Activated CD8-positive, alpha-beta memory T cell treated with anti-CD3 and anti-CD28 coated beads, Interleukin-2, amount 50 U/mL, for 1 hour (primary cell): ENCODE measurements around the gene EEPD1.
"Not testable (repeated sequence)": the region's sequence is repeated elsewhere in the genome, so short reads cannot be mapped to it uniquely, and the experiment has no call there.

Experiments
- DNase-seq: peaks from one replicate; pipeline ENCODE4 v3.0.0-alpha.2; 2020; ENCODE audit errors: extremely low read depth

EEPD1 gene

DNA sequence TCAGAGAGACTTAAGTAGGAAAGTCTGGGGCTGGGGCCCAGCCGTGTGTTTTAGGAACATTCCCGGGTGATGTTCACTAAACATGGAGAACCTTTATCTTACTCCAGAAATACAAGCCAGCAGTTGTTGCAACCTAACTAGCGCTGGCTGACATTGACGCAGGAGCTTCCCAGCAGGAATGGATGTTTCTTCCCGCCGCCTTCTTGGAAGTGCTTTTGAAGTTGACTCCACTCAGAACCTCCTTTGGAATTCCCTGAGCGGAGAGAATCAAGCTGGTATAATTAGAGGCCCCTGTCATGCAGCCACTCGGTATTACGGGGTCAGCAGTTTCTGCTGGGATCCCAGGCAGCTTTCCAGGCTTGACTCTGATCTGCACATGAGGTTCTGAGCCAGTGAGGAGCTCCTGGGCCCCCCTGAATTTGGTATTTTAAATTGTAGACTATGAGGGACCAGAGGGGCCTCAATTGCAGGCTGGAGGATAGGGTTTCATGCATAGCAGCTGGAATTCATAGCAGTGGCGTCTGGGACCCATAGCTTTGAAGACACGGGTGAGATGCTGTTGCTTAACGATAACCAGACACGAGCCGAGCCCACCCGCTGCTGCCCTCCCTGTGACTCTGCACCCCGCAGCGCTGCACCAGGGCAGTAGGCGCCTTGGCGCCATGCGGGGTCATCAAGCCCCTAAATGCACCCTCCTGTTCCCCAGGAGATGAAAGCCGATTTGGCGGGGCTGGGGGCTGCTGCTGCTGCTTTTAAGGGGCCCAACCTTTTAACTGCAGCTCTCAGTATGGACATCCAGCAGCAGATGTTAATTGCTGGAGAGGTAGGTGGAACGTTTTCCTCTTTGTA lies 61.8 kb downstream of the EEPD1 start:
- no peak for DNase-seq

DNA sequence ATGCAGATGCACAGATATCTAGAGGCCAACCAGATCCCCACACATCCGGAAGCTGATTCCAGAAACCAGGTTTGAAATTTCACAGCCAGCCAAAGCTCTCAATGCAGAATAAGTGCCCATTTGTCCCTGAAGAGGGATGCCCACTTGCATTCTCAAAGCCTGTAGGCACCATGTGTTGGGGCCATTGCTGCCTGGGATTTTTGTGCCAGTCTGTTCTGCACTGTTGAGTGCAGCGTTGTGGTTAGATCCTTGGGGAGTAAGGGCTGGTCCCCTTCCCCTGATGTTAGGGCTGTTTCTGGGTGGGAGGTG lies 62.4 kb downstream of the EEPD1 start:
- no peak for DNase-seq

DNA sequence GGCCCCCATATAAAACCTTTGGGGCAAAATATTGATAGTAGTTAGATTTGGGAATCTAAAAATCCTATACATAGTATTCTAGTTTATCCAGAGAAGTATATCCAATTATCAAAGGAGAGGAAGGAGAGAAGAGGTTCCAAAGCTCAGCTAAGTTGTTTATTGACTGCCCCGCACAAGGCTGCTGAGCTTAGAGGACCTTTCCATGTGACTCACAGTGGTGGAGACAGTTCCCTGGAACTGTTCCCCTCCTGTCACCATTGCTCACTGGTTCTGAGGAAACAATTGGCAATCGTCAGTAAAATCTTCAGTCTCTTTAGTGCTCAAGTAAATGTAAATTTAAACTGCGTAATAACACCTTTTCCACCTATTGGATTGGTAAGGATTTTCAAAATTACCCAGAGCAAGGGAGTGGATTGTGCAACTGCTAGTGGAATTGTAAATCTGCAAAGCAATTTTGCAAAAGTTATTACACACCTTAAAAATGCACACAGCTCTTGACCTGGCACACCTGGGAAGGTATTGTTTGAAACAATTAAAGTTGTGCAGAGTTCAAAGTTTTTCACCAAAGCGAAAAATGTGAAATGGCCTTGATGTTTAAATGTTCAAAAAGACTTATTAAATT lies 63.1 kb downstream of the EEPD1 start:
- DNase-seq = no peak

DNA sequence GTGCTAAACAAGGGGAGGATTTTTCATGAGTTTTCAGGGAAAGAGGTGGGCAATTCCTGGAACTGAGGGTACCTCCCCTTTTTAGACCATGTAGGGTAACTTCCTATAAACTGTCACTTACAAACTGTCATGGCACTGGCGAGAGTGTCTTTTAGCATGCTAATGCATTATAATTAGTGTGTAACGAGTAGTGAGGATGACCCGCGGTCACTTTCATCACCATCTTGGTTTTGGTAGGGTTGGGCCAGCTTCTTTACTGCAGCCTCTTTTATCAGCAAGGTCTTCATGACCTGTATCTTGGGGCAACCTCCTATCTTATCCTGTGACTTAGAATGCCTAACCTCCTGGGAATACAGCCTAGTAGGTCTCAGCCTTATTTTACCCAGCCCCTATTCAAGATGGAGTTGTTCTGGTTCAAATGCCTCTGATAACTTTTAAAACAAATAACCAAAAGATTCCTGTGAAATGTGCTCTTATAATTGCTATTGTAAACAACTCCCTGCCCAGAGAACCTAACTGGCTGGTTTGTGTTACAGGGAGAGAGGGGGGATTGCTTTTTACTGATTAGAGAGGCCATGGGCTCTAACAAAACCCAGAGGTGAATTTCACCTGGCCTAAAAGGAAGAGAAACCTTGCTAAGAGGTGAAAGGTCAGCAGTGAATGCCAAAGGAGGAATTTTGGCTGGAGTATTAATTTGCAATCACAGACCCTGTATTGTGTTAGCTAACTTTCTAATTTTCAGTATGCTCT lies 64.3 kb downstream of the EEPD1 start:
- no peak for DNase-seq

DNA sequence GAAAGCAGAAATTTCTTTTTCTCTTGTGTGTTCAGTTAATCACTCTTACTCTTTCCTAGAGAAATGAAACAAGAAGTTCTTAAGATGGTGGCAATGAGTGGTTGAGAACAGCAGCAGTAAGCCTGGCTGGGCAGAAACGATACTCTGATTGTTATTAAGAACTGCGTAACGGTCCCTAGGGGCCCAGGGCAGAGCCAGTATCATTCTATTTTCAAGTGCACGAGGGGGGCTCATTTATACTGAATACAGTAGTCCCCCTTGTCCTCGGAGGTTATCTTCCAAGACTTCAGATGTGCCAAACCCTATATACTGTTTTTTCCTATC lies 64.9 kb downstream of the EEPD1 start:
- DNase-seq = no peak

DNA sequence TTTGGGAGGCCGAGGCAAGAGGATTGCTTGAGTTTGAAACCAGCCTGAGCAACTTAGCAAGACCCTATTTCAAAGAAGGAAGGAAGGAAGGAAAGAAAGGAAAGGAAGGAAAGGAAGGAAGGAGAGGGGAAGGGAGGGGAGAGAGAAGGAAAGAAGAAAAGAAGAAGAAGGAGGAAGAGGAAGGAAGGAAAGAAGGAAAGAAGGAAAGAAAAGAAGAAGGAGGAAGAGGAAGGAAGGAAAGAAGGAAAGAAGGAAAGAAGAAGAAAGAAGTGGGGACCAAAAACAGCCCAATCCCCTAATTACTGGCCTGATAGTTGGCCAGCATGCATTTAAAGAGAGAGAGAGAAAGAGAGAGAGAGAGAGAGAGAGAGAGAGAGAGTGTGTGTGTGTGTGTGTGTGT lies 66.4 kb downstream of the EEPD1 start:
- no peak for DNase-seq

DNA sequence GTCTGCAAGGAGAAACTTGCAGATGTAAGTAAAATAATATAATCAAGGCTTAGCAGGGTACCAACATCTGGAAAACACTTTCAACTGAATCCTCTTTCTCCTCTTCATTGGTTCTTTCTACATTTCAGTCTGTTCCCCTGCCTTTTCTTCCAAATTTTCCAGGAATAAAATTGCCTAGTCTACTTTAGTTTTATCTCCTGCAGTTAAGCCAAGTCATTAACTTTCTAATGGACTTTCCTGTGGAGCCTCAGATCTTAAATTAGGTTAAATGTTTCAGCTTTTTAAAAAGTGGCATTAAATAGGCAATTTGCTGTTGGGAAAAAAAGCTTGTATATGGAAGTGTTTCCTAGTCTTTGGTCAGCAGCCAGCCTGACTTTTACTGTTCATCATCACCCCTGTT lies 70.8 kb downstream of the EEPD1 start:
- DNase-seq = no peak

DNA sequence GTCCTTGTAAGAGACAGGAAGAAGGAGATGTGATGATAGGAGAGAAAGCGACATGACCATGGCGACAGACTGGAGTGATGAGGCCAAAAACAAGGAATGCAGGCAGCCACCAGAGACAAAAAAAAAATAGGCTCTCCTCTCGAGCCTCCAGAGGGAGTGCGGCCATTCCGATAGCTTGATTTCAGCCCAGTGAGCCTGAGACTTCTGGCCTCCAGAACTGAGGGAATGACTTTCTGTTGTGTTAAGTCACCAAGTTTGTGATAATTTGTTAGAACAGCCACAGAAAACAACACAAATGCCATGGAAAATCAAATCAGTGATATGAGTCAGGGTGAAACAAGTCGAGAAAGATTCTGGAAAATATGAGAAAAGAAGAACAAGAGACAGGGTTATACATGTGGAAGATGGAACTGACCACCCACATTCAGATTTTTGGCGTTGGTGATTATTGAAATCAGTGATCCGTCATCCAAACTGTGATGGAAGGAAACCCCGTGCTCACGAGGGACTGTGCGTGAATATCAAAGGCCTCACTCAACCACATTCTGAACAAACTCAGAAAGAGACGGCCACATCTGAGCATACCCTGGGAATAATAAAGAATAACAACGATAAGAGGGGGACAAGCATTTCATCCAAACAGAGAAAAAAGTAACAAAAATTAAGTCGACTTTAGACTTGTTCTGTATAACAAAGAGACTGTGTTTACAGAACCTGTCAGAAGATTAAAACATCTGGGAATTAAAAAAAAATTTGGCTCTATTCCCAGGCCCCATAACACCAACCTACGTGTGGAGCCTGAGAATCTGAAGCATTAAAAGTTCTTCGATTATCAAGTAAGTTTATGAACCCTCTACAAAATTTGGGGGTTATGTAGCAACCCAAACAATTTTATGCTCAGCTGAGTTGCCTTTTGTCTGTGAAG lies 72.1 kb downstream of the EEPD1 start:
- no peak for DNase-seq

DNA sequence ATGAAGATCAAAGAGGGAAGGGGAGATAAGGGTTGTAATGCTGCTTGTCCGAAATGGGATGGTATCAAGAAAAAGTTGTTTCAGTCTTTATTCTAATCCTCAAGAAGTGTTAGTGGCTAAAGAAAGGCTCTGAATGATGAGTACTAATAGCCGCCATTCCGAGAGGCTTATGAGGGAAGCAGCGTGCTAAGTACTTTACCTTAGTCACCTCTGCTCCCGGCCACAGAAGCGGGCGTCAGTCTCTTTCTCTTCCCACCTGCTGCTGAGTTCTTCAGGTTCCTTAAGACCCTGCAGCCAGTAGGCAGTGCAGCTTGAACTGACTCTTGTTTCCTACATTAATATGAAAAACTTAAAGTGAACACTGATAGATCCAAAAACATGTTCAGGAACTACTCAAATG lies 73.1 kb downstream of the EEPD1 start:
- DNase-seq = no peak

DNA sequence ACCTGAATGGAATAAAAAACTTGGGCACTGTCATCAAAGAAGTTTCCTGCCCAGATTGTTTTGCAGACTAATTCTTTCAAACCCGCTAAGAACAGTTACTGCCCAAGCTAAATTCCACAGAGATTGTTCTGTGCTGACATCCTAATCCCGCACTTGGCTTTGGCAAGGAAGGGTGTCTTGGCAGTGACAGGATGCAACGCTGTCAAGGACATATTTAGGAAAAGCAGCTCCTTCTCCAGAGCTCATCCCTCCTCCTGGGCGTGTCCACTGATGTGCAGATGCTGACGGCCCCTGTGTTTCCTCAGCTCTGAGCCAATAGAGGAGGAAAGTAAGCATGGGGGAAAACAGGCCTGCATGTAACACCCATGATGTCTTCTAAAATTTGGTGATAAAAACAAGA lies 74.2 kb downstream of the EEPD1 start:
- no peak for DNase-seq

DNA sequence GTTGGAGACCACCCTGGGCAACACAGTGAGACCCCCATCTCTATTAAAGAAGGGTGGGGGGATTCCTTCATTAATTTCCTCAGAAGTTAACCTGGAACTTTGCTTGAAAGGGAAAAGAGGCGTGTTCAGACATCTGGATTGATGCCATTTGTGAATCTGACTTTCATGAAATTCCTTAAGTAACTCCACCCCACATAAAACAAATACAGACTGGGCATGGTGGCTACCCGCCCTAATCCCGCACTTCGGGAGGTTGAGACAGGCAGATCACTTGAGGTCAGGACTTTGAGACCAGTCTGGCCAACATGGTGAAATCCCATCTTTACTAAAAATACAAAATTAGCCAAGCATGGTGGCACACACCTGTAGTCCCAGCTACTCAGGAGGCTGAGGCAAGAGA lies 75.0 kb downstream of the EEPD1 start:
- no peak for DNase-seq

DNA sequence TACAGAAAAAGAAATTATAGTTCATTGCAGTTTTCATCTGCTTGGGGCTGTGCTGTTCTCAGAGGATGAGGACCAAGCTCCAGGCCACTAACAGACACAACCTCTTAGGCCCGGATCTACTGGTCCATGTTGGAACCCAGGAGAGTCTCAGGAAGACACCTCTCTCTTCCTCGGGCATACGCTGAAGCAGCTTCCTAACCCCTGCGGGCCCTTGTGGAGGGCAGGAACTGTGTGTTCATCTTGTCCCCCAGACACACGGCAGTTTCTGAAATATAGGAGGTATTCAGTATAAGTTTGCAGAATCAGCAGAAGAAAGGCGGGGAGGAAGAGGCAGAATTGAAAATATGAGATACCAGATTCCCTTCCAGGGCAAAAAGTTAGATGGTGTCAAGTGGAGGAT lies 78.4 kb downstream of the EEPD1 start:
- DNase-seq = no peak

DNA sequence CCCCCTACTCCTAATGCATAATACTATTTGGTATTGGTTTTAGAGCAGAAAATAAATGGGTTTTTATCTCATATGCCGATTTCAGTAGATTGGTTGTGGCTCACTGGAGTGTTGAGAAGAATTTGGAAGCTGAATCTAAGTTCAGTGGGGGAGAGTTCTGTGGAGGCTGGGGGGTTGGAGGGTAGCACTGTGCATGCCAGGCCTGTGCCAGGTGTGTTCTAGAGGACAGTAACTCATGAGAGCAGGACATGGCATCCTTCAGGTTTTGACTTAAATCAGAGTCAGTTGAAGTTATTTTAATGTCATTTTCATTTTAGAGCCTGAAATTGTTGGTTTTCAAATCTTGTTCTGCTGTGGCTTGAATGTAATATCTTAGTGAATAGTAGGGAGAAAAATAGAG lies 79.5 kb downstream of the EEPD1 start:
- DNase-seq = no peak

DNA sequence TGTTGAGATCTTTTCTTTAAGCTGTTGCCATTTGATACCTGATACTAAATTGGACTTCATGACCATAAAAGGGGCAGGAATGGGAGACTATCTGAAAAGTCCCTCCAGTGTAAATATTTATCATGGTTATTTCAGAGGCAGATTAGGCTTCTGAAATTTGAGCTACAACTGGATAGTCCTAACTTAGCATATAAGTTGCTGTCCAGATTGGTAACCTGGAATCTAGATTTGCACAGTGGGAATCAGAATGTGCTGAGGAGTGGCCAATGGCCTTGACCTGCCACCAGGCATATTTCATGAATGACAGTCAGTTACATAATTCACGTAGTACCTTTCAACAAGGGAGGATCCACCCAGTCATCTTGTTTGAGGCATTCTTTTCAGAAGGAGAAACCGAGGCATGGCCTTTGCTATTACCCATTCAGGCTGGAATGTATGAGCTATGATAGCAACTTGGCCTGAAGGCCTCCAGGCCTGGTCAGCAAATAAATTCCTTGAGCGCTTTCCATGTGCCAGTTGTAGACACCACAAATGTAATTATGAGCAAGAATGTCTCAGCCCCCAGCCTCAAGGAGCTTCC lies 80.0 kb downstream of the EEPD1 start:
- no peak for DNase-seq

DNA sequence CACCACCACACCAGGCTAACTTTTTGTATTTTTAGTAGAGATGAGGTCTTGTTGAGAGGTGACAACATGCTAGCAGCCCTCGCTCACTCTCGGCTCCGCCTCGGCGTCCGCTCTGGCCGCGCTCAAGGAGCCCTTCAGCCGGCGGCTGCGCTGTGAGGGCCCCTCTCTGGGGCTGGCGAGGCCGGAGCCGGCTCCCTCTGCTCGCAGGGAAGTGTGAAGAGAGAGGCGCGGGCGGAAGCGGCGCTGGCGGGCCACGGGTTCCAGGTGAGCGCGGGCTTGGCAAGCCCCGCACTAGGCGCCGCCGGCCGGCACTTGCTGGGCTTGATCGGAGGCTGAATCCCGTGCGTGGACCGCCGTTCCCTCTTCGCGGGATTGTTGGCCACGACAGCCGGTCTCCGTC lies 83.0 kb downstream of the EEPD1 start:
- DNase-seq = no peak

DNA sequence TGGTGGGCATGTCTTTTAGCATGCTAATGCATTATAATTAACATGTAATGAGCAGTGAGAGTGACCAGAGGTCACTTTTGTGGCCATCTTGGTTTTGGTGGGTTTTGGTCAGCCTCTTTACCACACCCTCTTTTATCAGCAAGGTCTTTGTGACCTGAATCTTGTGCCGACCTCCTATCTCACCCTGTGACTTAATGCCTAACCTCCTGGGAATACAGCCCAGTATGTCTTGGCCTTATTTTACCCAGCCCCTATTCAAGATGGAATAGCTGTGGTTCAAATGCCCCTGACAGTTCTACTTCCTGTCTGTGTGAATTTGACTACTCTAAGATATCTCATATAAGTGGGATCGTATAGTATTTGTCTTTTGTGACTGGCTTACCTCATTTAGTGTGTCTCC lies 85.1 kb downstream of the EEPD1 start:
- no peak for DNase-seq

DNA sequence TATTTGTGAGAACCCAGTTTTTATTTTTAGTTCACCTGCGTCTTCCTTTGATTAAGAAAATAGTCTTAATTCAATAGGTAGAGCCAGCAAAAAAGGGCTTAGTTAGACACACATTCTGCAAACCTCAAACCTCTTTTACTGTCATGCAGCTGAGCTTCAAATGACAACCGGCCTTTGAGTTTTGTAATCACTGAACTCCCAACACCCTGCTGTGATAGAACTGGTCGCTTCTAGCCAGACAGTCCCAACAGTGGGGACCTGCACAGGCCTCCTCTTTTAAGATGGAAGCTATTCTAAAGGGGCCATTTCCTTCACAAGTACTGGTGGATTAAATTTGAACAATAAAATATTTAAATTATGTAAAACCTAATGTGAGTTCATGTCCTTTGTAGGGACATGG lies 90.3 kb downstream of the EEPD1 start:
- DNase-seq = not testable (repeated sequence)

DNA sequence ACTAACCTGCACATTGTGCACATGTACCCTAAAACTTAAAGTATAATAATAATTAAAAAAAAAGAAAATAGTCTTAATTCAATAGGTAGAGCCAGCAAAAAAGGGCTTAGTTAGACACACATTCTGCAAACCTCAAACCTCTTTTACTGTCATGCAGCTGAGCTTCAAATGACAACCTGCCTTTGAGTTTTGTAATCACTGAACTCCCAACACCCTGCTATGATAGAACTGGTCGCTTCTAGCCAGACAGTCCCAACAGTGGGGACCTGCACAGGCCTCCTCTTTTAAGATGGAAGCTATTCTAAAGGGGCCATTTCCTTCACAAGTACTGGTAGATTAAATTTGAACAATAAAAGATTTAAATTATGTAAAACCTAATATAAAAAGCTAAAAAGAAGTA lies 90.9 kb downstream of the EEPD1 start:
- DNase-seq = not testable (repeated sequence)

DNA sequence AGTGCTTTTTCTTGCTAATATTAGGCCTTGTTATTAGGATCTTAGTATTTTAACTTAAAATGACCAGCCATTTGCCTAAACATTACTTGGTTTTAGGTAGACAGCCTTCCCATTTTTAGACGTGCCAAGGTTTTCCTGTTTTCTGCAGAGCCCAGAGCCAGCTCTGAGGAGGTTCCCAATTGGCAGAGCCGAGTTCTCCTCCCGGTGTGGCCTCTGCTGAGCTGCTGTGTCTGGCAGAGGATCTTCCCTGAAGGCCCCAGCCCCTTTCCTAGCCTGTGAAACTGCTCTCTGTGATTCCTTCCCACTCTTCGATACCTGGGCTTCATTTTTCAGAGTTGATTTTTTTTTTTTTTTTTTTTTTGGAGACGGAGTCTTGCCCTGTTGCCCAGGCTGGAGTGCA lies 91.4 kb downstream of the EEPD1 start:
- no peak for DNase-seq

DNA sequence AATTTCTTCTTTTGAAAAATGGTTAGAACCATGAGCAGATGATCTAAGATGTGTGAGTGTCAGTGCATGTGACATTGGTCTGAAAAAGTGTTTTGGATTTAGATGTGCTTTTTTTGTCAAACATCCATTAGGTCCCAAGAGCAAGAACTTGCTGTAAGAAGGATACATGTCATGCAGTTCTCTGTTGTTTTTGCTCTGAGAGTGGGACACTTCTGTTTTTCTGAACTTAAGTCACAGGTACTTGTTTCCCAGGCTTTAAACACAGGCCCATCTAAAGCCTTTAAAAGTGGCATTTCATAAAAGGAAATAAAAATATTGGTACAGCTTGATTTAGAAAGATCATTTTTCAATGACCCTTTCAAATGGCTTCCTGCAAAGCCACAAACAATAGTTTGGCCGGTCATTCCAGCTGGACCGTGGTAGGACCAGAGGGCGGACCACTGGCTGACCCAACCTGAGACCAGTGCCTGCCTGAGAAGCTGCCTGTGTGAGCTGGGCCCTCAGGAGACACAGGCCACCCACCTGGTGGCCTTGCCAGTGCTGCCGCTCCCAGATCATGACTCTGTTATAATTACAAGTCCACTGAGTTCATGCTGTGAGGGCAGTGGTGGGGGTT lies 92.7 kb downstream of the EEPD1 start:
- DNase-seq = no peak

DNA sequence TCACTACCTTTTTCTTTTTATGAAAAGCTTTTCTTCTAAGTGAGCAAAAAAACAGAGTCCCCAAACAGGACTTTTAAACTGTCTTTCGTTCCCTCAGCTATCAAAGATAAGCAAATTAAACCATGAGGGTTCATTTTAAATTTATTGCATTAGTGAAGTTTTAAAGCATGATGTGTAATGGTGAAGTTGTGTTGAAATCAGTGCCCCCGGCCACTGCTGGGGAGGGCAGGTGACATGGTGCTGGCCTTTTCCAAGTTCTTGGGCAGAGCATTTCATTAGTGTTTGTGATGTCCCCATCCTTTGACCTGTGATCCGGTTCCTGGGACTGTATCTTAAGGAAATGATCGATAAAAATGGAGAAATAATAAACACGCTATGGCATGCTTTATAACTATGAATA lies 96.0 kb downstream of the EEPD1 start:
- DNase-seq = no peak
